OCI-LY3 (cell line): ENCODE measurements around the gene RGS13.

Experiments used
- EZH2phosphoT487 ChIP-seq: fragments of 200-600 bp; shearing (Covaris generic); IDR thresholded peaks from 2 replicates; pipeline ENCODE4 v1.6.1; 2018; ENCODE audit warnings: antibody characterized with exemption, mixed run types, low read depth
- TF ChIP-seq, protein P1 (sequence below): fragments of 200-600, 300-600 bp; sonication (generic); IDR thresholded peaks from 2 replicates; pipeline ENCODE4 v1.5.1; 2014; ENCODE audit warnings: antibody characterized with exemption, low read length, low read depth

GRCh38 chr1:192691041-192691440, 55.1 kb downstream of the RGS13 start:
- TF ChIP-seq, protein P1, sequence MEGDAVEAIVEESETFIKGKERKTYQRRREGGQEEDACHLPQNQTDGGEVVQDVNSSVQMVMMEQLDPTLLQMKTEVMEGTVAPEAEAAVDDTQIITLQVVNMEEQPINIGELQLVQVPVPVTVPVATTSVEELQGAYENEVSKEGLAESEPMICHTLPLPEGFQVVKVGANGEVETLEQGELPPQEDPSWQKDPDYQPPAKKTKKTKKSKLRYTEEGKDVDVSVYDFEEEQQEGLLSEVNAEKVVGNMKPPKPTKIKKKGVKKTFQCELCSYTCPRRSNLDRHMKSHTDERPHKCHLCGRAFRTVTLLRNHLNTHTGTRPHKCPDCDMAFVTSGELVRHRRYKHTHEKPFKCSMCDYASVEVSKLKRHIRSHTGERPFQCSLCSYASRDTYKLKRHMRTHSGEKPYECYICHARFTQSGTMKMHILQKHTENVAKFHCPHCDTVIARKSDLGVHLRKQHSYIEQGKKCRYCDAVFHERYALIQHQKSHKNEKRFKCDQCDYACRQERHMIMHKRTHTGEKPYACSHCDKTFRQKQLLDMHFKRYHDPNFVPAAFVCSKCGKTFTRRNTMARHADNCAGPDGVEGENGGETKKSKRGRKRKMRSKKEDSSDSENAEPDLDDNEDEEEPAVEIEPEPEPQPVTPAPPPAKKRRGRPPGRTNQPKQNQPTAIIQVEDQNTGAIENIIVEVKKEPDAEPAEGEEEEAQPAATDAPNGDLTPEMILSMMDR = no peak
- no peak for TF ChIP-seq EZH2phosphoT487
